Esophagus muscularis mucosa (tissue), 4 donors: ENCODE measurements around the gene SIGLEC9. TPM values are rescaled to one million over a fixed set of nuclear protein-coding genes. Genes with fewer than 3 reads are reported as not detected.

Source experiments
- DNase-seq: peaks from one replicate; pipeline ENCODE4 v3.0.0-alpha.2; 2017; ENCODE audit errors: extremely low spot score
- H3K27ac ChIP-seq, 4 donors: fragments of 200-600 bp; sonication (generic); replicated peaks in 1 of 4; 1 replicate in 3 of 4; 2 replicates in 1 of 4; pipeline ENCODE4 v1.5.1; 2016 to 2019; ENCODE audit warnings: mild to moderate bottlenecking in 1 of 4
- H3K27me3 ChIP-seq, 4 donors: fragments of 200-600 bp; sonication (generic); one replicate each; pipeline versions ENCODE4 v1.5.1 to v1.6.0; 2016 to 2019
- H3K36me3 ChIP-seq, 4 donors: fragments of 200-600 bp; sonication (generic); one replicate each; pipeline ENCODE4 v1.5.1; 2016 to 2019
- H3K4me1 ChIP-seq, 4 donors: fragments of 200-600 bp; sonication (generic); one replicate each; pipeline ENCODE4 v1.5.1; 2016 to 2019
- H3K4me3 ChIP-seq, 4 donors: fragments of 200-600 bp; sonication (generic); 1 replicate in 2 of 4; 2 replicates in 2 of 4; pipeline ENCODE4 v1.5.1; 2016 to 2019; ENCODE audit warnings: mild to moderate bottlenecking in 4 of 4, moderate library complexity in 1 of 4
- H3K9me3 ChIP-seq, 4 donors: fragments of 200-600 bp; sonication (generic); 1 replicate in 3 of 4; 2 replicates in 1 of 4; pipeline ENCODE4 v1.5.1; 2016 to 2019
- CTCF ChIP-seq, 3 experiments: fragments of 200-600 bp in 2 of 3; fragments of 450-650 bp in 1 of 3; sonication (generic) in 2 of 3; IDR thresholded peaks; one replicate each; pipeline ENCODE4 v1.5.1; 2017 to 2019; ENCODE audit warnings: antibody characterized with exemption in 3 of 3, mild to moderate bottlenecking in 2 of 3, moderate library complexity in 1 of 3
- EP300 ChIP-seq: sonication (generic); formaldehyde crosslinking; IDR thresholded peaks from one replicate; pipeline ENCODE4 v1.6.1; 2017; ENCODE audit warnings: antibody characterized with exemption
- POLR2A ChIP-seq: fragments of 450-650 bp; IDR thresholded peaks from one replicate; pipeline ENCODE4 v1.6.1; 2017; ENCODE audit warnings: antibody characterized with exemption, moderate library complexity, mild to moderate bottlenecking, low read depth
- POLR2AphosphoS5 ChIP-seq, 2 donors: sonication (generic); formaldehyde crosslinking; IDR thresholded peaks; one replicate each; pipeline ENCODE4 v1.6.1; 2017; ENCODE audit warnings: antibody characterized with exemption in 2 of 2
- WGBS: methylation state at CpG from one replicate; pipeline ENCODE4 v1.1.5; 2018; 5-methylcytosine and 5-hydroxymethylcytosine counted together
- intact Hi-C: fragments of 100-400 bp; cut with DNase I; formaldehyde crosslinking; loops from one replicate; pipeline ENCODE4 v1.15.1; 2023
- total RNA-seq, 4 donors: library from RNA; depleted of rRNA; stranded (reverse); fragments of >200 nt; gene quantifications; one replicate each; pipeline versions ENCODE4 v1.1.0 to v1.2.1, GENCODE V29; 2016

SIGLEC9 gene
- total RNA-seq, 4 donors from 2014 or later = 2.0 to 9.4 (median 3.5) TPM

- intact Hi-C loops = no loop called here
Measured at GRCh38 chr19:51103926-51104341, 20.8 kb upstream of the SIGLEC9 start.

GRCh38 chr19:51107406-51108065, 17.2 kb upstream of the SIGLEC9 start:
- Histone ChIP-seq H3K9me3 (no peaks in the 10 kb centered on the region), H3K4me1 (peaks cover 13 to 36% (median 19%) of the 10 kb centered on the region in 4 donors), H3K27me3 (no peaks in the 10 kb centered on the region), H3K4me3 (peak overlapping the region; percentile 65 to 89 (median 76)), H3K36me3 (peaks cover 6 to 27% (median 17%) of the 10 kb centered on the region in 4 donors), H3K27ac (peak overlapping the region; percentile 68 to 77 (median 68))
- intact Hi-C loops = loop anchor here (5.0 kb wide), 1 partner anchor 490 kb away; no protein-coding TSS in a partner anchor
- WGBS = 44% methylated on average over 9 of the region's 18 CpGs
- no peak for DNase-seq
- no peak for TF ChIP-seq POLR2AphosphoS5 (IDR thresholded peaks at IDR 0.05)
- no peak for TF ChIP-seq CTCF (IDR thresholded peaks at IDR 0.05)
- no peak for TF ChIP-seq POLR2A
- no peak for TF ChIP-seq EP300

More at GRCh38 chr19:51103926-51104341, 20.8 kb upstream of the SIGLEC9 start:
- Histone ChIP-seq H3K4me1 (peaks cover 20 to 61% (median 24%) of the 10 kb centered on the region in 4 donors), H3K9me3 (no peaks in the 10 kb centered on the region), H3K4me3 (no peak overlapping the region), H3K36me3 (peaks cover 6 to 56% (median 32%) of the 10 kb centered on the region in 4 donors), H3K27me3 (no peaks in the 10 kb centered on the region), H3K27ac (no peak overlapping the region)
- 89% methylated on average over 49 of the region's 49 CpGs for WGBS
- TF ChIP-seq EP300 (no peak), CTCF (IDR thresholded peaks at IDR 0.05) (no peak), POLR2AphosphoS5 (IDR thresholded peaks at IDR 0.05) (no peak), POLR2A (no peak)
- no peak for DNase-seq

- intact Hi-C loops = loop anchor here (5.0 kb wide), 1 partner anchor 489 kb away; no protein-coding TSS in a partner anchor
- Histone ChIP-seq H3K36me3 (peaks cover 1 to 20% (median 11%) of the 10 kb centered on the region in 4 donors), H3K27me3 (peaks cover 0 to 5% (median 0%) of the 10 kb centered on the region in 4 donors), H3K4me3 (peak within 1 kb of the TSS; percentile 65 to 89 (median 76)), H3K27ac (peak within 1 kb of the TSS; percentile 68 to 77 (median 69)), H3K4me1 (peaks cover 13 to 36% (median 19%) of the 10 kb centered on the region in 4 donors), H3K9me3 (no peaks in the 10 kb centered on the region)
- peak; percentile 75 to 97 for TF ChIP-seq POLR2AphosphoS5 (IDR thresholded peaks at IDR 0.05)
- no peak for TF ChIP-seq POLR2A
- TF ChIP-seq CTCF (IDR thresholded peaks at IDR 0.05) = peak in 2 of 3 experiments; percentile 31
- no peak for TF ChIP-seq EP300
- WGBS = under 1% methylated on average over 26 of the region's 43 CpGs
- peak; percentile 99 for DNase-seq
Measured at GRCh38 chr19:51108066-51108804, 16.5 kb upstream of the SIGLEC9 start, which contains the start of gene CTU1. Gene CTU1 (minus strand): TSS chr19:51108409. CDS start chr19:51104569, 3,840 bp downstream.

- TF ChIP-seq POLR2A (no peak), CTCF (IDR thresholded peaks at IDR 0.05) (peak in 1 of 3 experiments; percentile 2)
- DNase-seq = no peak
- peak overlapping the region; percentile 68 to 77 (median 69) for H3K27ac ChIP-seq
- H3K4me1 ChIP-seq = peaks cover 13 to 33% (median 19%) of the 10 kb centered on the region in 4 donors
- no peaks in the 10 kb centered on the region for H3K9me3 ChIP-seq
- peak overlapping the region; percentile 65 to 89 (median 76) for H3K4me3 ChIP-seq
- intact Hi-C loops = loop anchor here (5.0 kb wide), 1 partner anchor 489 kb away; no protein-coding TSS in a partner anchor
- peaks cover 0 to 10% (median 0%) of the 10 kb centered on the region in 4 donors for H3K27me3 ChIP-seq
- peaks cover 0 to 14% (median 7%) of the 10 kb centered on the region in 4 donors for H3K36me3 ChIP-seq
- 6% methylated on average over 3 of the region's 15 CpGs for WGBS
Measured at GRCh38 chr19:51108805-51109146, 15.9 kb upstream of the SIGLEC9 start.
